Smooth muscle cell (in vitro differentiated cells): ENCODE results near the gene HDLBP. TPM values are rescaled to one million over a fixed set of nuclear protein-coding genes. Genes with fewer than 3 reads are reported as not detected.

Source experiments
- DNase-seq: peaks from one replicate; lab custom pipeline; 2025; ENCODE audit not compliant: unreplicated experiment; lab: John Stamatoyannopoulos, UW
- H2AFZ ChIP-seq: fragments of 200-600 bp; sonication (generic); 2 replicates; pipeline ENCODE4 v1.6.0; 2016; ENCODE audit warnings: antibody characterized with exemption, low read depth, mild to moderate bottlenecking
- H3F3A ChIP-seq: fragments of 200-600 bp; sonication (generic); 2 replicates; pipeline ENCODE4 v1.6.0; 2017; ENCODE audit warnings: antibody characterized with exemption, low read depth
- H3K27ac ChIP-seq: fragments of 200-600 bp; sonication (generic); 2 replicates; pipeline ENCODE4 v1.5.1; 2016; ENCODE audit warnings: low read depth, mild to moderate bottlenecking
- H3K27me3 ChIP-seq: fragments of 200-600 bp; sonication (generic); 2 replicates; pipeline ENCODE4 v1.6.1; 2016; ENCODE audit warnings: low read depth, mild to moderate bottlenecking
- H3K36me3 ChIP-seq: fragments of 200-600 bp; sonication (generic); 2 replicates; pipeline ENCODE4 v1.5.1; 2016; ENCODE audit warnings: low read depth
- H3K4me1 ChIP-seq: fragments of 200-600 bp; sonication (generic); 2 replicates; pipeline ENCODE4 v1.5.1; 2016; ENCODE audit warnings: low read depth
- H3K4me2 ChIP-seq: fragments of 200-600 bp; sonication (generic); 2 replicates; pipeline ENCODE4 v1.6.0; 2016; ENCODE audit warnings: mild to moderate bottlenecking
- H3K4me3 ChIP-seq: fragments of 200-600 bp; sonication (generic); 2 replicates; pipeline ENCODE4 v1.5.1; 2016; ENCODE audit warnings: mild to moderate bottlenecking
- H3K79me2 ChIP-seq: fragments of 200-600 bp; sonication (generic); 2 replicates; pipeline ENCODE4 v1.6.0; 2016; ENCODE audit warnings: low read depth, mild to moderate bottlenecking
- H3K9ac ChIP-seq: fragments of 200-600 bp; sonication (generic); 2 replicates; pipeline ENCODE4 v1.6.0; 2016; ENCODE audit warnings: low read depth
- H3K9me3 ChIP-seq: fragments of 200-600 bp; sonication (generic); replicated peaks from 2 replicates; pipeline ENCODE4 v1.5.1; 2016; ENCODE audit warnings: low read depth
- H4K20me1 ChIP-seq: fragments of 200-600 bp; sonication (generic); 2 replicates; pipeline ENCODE4 v1.6.0; 2016; ENCODE audit warnings: low read depth
- CTCF ChIP-seq: fragments of 200-600 bp; sonication (generic); IDR thresholded peaks from 2 replicates; pipeline ENCODE4 v1.5.1; 2017; ENCODE audit warnings: borderline replicate concordance, mild to moderate bottlenecking, antibody characterized with exemption; ENCODE audit not compliant: insufficient read depth, poor library complexity, severe bottlenecking
- WGBS: methylation state at CpG from one replicate; pipeline ENCODE4 v1.1.7; 2016; ENCODE audit warnings: low lambda C conversion rate; 5-methylcytosine and 5-hydroxymethylcytosine counted together
- polyA plus RNA-seq: library from polyadenylated mRNA; unstranded; fragments of >200 nt; fragmentation: Nextera tagmentation; extraction: Ambion mirVana; gene quantifications from 2 replicates; pipeline ENCODE4 v1.2.1, GENCODE V29; 2016
- total RNA-seq: library from RNA; depleted of rRNA; stranded (reverse); fragments of >200 nt; gene quantifications from 2 replicates; pipeline ENCODE4 v1.2.3, GENCODE V29; 2014

The HDLBP gene
- total and polyA plus RNA-seq, 2 experiments from 2014 or later: 504 to 545 TPM

GRCh38 chr2:241273210-241274020 is 42.1 kb downstream of the HDLBP start:
- 64% methylated on average over 21 of the region's 21 CpGs for WGBS

GRCh38 chr2:241272303-241273209 is 42.9 kb downstream of the HDLBP start:
- Histone ChIP-seq H3K9me3 (no peaks in the 10 kb centered on the region), H3K27me3 (no peaks in the 10 kb centered on the region), H3F3A (peaks cover 28% of the 10 kb centered on the region), H3K4me2 (peak overlapping the region; percentile 98), H4K20me1 (peaks cover 76% of the 10 kb centered on the region), H3K27ac (peak overlapping the region; percentile 90), H3K79me2 (peaks cover 88% of the 10 kb centered on the region), H3K36me3 (no peaks in the 10 kb centered on the region), H3K9ac (peak overlapping the region; percentile 97), H2AFZ (no peak overlapping the region), H3K4me3 (peak overlapping the region; percentile 70), H3K4me1 (peaks cover 9% of the 10 kb centered on the region)
- DNase-seq: peak; percentile 83
- no peak for TF ChIP-seq CTCF
- WGBS: 3% methylated on average over 32 of the region's 102 CpGs

More at GRCh38 chr2:241273210-241274020, 42.1 kb downstream of the HDLBP start:
- Histone ChIP-seq H4K20me1 (peaks cover 76% of the 10 kb centered on the region), H3K27ac (peak overlapping the region; percentile 90), H3K4me1 (peaks cover 6% of the 10 kb centered on the region), H3K9me3 (no peaks in the 10 kb centered on the region), H3K79me2 (peaks cover 88% of the 10 kb centered on the region), H3K4me2 (peak overlapping the region; percentile 98), H3K36me3 (no peaks in the 10 kb centered on the region), H2AFZ (no peak overlapping the region), H3K4me3 (peak overlapping the region; percentile 70), H3K27me3 (no peaks in the 10 kb centered on the region), H3F3A (peaks cover 20% of the 10 kb centered on the region), H3K9ac (peak overlapping the region; percentile 97)
- no peak for DNase-seq
- no peak for TF ChIP-seq CTCF

- peak overlapping the region; percentile 90 for H3K27ac ChIP-seq
- H3K9me3 ChIP-seq: no peaks in the 10 kb centered on the region
- peak; percentile 47 for DNase-seq
- peaks cover 76% of the 10 kb centered on the region for H4K20me1 ChIP-seq
- H2AFZ ChIP-seq: no peak overlapping the region
- H3K4me1 ChIP-seq: peaks cover 9% of the 10 kb centered on the region
- peaks cover 88% of the 10 kb centered on the region for H3K79me2 ChIP-seq
- H3F3A ChIP-seq: peaks cover 34% of the 10 kb centered on the region
- peak overlapping the region; percentile 70 for H3K4me3 ChIP-seq
- H3K4me2 ChIP-seq: peak overlapping the region; percentile 98
- TF ChIP-seq CTCF: no peak
- H3K36me3 ChIP-seq: peaks cover under 1% of the 10 kb centered on the region
- WGBS: 2% methylated on average over 31 of the region's 37 CpGs
- no peaks in the 10 kb centered on the region for H3K27me3 ChIP-seq
- peak overlapping the region; percentile 97 for H3K9ac ChIP-seq
Measured at GRCh38 chr2:241271706-241272302, 43.7 kb downstream of the HDLBP start.
